ENCODE results near the gene KCNN4.

KCNN4 gene

DNA sequence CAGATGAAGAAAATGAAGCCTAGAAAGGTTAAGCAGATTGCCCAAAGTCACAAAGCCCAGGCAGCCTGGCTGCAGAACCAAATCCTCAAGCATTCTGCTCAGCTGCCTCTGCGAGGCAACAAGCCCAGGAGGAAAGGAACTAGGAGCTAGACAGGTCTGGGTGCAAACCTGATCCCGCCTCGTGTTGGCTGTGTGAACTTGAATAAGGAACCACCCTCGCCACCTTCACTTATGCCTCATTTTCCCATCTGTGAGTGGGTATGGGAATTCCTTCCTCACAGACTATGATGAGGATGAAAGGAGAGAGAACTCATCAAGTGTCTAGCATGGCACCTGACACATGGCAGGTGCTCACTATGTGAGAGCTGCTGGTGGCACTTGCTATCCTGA is 32.6 kb downstream of the KCNN4 start:
- no peak for DNase-seq (ENCODE audit: low read depth)

DNA sequence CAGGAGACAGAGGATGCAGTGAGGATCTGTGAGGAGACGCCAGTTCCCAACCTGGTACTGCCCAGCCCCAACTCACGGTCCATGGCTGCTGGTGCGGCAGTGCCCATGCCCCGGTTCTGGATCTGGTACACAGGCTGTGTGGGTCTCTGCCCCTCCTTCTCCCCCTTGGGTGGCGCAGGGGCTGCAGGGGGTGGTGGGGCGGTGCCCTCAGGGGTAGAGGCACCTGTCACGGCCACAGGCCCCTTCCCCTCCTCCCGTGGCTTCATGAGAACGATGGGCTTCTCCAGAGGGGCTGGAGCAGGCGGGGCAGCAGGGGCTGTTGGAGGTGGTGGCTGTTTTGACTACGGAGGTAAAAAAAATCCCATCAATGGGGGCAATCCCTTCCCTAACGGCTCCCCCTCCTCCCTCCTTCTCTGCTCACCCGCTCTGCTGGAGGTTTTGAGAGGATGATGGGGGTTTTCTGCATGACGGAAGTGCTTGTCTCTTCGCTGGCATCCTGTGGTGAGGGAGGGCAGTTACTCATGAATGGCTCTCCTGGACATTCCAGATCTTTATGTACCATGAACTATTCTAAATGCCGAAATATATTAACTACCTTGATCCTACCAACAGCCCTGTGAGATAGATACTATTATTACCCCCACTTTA is 33.1 kb downstream of the KCNN4 start:
- DNase-seq (ENCODE audit: low read depth) = no peak

GRCh38 chr19:43743059-43743458 is 37.7 kb downstream of the KCNN4 start:
- DNase-seq (ENCODE audit: low read depth) = no peak

DNA sequence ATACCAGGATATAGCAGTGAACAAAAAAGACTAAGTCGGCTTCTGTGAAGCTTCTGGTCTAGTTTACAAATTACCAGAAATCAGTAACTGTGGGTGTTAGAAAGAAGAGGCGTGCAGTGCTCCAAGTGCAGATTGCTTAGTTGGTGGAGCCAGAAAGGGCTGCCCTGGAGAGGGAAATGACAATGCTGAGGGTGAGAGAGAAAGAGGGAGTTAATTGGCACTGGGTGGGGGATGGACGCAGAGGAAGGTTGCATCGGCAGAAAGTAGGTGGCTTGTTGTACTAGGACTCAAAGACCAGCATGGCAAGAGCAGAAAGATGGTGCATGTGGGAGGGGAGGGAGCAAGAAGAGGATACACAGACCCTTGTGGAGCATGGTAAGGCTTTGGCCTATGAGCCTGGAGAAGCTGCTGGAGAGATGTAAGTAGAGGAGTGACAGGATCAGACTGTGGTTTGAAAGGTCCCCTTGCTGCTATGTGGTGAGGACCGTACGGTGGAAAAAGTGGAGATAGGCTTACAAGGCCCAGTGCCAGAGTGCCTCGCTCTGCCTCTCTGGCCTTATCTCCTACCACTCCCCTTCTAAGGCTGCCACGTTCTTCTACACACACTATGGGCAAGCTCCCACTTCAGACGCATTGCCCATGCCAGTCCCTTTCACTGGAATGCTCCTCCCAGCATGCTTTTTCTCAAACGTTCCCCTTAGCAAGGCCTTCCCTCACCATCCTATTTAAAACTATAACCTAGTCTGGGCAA is 39.5 kb downstream of the KCNN4 start:
- no peak for DNase-seq (ENCODE audit: low read depth)

GRCh38 chr19:43739439-43740235 is 41.1 kb downstream of the KCNN4 start:
- DNase-seq (ENCODE audit: low read depth) = no peak

- DNase-seq (ENCODE audit: low read depth) = no peak
Observed at GRCh38 chr19:43738780-43739211, 42.0 kb downstream of the KCNN4 start.

GRCh38 chr19:43735957-43736356 is 44.8 kb downstream of the KCNN4 start:
- no peak for DNase-seq (ENCODE audit: low read depth)

DNA sequence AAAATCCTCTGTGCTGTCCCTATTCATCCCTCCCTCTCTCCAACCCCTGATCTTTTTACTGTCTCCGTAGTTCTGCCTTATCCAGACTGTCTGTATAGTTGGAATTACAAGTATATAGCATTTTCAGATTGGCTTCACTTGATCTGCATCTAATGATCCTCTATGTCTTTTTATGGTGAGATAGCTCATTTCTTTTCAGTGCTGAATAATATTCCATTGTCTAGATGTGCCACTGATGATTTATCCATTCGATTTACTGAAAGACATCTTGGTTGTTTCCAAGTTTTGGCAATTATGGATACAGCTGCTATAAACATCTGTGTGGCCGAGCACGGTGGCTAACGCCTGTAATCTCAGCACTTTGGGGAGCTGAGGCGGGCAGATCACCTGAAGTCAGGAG is 45.8 kb downstream of the KCNN4 start:
- no peak for DNase-seq (ENCODE audit: low read depth)

DNA sequence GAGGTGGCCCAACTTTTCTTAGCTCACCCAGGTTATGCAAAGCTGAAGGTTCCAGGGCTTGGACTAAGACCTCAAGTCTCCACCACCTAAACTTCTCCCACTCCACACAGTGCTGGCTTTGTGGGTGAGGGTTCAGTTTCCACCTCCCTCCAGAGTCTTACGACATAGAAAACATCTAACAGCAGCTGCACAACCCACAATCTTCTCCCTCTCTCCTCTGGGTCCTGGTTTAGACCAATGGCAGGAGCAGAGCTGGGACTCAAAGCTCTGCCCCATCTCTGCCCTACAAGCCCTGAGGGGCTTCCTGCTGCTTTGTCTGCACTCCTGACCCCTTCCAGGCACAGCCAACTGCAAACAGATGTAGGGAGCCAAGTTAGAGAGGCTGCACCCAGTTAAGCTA is 48.9 kb downstream of the KCNN4 start:
- no peak for DNase-seq (ENCODE audit: low read depth)

GRCh38 chr19:43731346-43731745 is 49.4 kb downstream of the KCNN4 start:
- DNase-seq (ENCODE audit: low read depth) = no peak

- DNase-seq (ENCODE audit: low read depth) = no peak
Observed at GRCh38 chr19:43729919-43730318, 50.9 kb downstream of the KCNN4 start.

DNA sequence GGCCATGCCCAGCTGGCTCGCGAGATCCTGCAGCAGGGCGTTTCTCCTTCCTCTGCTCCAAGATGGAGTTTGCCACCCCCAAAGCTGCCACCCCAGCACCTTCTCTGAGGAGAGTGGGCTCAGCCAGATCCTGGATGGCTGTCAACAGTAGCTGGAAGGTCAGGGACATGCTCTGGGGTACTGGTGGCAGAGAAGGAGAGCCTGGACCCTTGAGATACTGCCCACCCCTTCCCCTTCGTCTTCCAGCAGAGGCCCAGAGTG is 53.2 kb downstream of the KCNN4 start:
- DNase-seq (ENCODE audit: low read depth) = no peak

DNA sequence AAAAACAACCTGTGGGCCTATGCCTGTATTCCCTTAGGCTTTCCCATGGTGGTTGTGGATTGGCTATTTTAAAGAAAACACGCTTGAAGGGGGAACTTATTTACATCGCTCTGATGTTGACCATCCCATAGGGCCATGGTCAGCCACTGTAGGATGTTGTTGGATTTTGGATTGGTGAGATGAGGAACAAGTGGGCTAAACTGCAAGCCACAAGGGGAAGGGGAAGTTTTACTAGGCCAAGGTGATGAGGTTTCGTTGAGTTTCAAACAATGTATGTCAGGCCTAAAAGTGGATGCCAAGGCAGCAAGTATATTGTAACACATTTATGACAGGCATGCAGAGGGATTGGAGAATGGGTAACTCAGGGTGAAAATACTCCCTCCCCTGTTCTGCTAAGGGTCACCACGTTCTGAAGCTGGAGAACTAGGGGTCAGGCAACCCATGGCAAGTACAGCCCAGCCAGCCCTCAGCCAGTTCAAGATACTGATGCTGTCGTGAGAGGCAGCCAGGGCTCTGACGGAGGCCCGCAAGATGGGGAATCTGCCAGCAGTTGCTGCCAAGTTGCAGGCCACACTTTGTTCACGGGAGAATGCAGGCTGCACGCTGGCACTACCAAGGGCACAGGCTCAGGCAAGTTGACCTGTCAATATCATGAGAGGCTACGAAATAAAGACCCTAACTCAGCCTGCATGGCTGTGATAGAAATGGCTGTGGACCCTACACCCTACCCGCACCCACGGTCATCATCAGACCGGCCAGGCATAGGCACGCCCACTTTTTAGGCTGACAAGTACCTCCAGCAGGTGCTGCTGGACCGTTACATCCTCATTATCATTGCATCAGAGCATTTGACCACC is 53.8 kb downstream of the KCNN4 start:
- DNase-seq (ENCODE audit: low read depth) = no peak

GRCh38 chr19:43725468-43725867 is 55.3 kb downstream of the KCNN4 start:
- no peak for DNase-seq (ENCODE audit: low read depth)

DNA sequence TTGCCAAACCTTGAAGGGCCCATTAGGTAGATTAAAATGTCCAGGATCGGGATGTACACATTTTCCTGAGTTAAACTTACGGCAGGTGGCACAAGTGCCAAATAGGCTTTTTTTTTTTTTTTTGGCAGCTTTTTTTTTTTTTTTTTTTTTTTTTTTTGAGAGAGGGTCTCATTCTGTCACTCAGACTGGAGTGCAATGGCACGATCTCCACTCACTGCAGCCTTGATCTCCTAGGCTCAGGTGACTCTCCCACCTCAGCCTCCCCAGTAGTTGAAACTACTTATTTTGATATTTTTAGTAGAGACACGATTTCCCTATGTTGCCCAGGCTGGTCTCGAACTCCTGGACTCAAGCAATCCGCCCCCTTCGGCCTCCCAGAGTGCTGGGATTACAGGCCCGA is 55.9 kb downstream of the KCNN4 start:
- DNase-seq (ENCODE audit: low read depth) = no peak

GRCh38 chr19:43723588-43723987 is 57.2 kb downstream of the KCNN4 start:
- no peak for DNase-seq (ENCODE audit: low read depth)

DNA sequence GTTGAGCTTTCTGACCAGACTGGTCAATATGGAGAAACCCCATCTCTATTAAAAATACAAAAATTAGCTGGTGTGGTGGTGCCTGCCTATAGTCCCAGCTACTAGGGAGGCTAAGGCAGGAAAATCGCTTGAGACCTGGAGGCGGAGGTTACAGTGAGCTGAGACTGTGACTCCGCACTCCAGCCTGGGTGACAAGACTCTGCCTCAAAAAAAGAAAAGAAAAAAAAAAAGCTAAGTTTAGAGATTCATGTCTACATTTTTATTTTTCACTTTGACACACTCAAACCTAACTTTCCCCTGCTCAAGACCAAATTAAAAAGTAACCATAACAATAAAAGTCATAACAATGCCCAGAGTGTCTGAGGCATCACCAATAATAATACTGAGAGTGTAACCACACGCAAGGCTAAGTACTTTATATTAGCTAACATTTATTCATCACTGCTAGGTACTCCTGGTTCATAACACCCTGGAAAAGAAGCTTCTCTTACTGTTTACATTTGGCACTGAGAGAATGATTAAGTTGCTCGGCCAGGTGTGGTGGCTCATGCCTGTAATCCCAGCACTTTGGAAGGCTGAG is 59.2 kb downstream of the KCNN4 start:
- no peak for DNase-seq (ENCODE audit: low read depth)

DNA sequence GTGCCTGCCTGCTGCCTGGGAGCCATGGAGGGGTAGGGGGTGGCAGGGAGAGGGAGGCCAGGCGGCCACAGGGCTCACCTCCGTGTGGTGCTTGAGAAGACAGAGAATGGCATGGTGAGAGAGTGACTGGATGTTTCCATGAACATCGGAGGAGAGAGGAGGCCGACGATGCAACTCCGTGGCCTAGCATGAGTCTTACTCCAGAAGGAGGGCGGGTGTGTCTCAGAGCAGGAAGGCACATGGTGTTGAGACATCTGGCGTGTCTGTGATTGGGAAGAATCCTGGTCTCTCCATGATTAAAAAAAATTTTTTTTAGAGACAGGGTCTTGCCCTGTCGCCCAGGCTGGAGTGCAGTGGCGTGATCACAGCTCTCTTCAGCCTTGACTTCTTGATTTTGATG is 59.8 kb downstream of the KCNN4 start:
- no peak for DNase-seq (ENCODE audit: low read depth)

GRCh38 chr19:43719918-43720317 is 60.9 kb downstream of the KCNN4 start:
- DNase-seq (ENCODE audit: low read depth) = no peak

DNA sequence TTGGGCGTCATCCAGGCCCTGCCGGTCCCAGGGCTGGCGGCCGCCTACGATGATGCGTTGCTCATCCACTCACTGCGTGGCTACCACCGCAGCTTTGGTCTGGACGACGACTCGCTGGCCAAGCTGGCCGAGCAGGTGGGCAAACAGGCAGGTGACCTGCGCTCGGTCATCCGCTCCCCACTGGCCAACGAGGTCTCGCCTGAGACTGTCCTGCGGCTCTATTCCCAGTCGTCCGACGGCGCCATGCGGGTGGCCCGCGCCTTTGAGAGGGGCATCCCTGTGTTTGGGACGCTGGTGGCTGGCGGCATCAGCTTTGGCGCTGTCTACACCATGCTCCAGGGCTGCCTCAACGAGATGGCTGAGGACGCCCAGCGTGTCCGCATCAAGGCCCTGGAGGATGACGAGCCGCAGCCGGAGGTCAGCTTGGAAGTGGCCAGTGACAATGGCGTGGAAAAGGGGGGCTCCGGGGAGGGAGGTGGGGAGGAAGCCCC is 61.4 kb downstream of the KCNN4 start:
- no peak for DNase-seq (ENCODE audit: low read depth)

DNA sequence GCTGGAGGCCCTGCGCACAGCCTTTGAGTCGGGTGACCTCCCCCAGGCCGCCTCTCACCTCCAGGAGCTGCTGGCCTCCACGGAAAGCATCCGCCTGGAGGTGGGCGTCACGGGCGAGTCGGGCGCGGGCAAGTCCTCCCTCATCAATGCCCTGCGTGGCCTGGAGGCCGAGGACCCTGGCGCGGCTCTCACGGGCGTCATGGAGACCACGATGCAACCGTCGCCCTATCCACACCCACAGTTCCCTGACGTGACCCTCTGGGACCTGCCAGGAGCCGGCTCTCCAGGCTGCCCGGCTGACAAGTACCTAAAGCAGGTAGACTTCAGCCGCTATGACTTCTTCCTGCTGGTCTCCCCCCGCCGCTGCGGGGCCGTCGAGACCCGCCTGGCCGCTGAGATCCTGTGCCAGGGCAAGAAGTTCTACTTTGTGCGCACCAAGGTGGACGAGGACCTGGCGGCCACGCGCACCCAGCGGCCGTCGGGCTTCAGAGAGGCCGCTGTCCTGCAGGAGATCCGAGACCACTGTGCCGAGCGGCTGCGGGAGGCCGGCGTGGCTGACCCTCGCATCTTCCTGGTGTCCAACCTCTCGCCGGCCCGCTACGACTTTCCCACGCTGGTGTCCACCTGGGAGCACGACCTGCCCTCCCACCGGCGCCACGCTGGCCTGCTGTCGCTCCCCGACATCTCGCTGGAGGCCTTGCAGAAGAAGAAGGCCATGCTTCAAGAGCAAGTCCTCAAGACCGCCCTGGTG is 62.0 kb downstream of the KCNN4 start:
- DNase-seq (ENCODE audit: low read depth) = no peak

All from stimulated activated CD8-positive, alpha-beta memory T cell treated with anti-CD3 and anti-CD28 coated beads, Interleukin-4, amount 100 ng/mL, for 24 hours (primary cell).